GM18951 (cell line): ENCODE results near the gene EIF5AL1.

Experiments
- POLR2A ChIP-seq: IDR thresholded peaks from 4 replicates; pipeline ENCODE4 v1.6.1; 2011; ENCODE audit warnings: mild to moderate bottlenecking; ENCODE audit not compliant: insufficient read length, insufficient read depth; ENCODE audit errors: extremely low read depth
- in situ Hi-C: fragments of 300-500 bp; cut with MboI; formaldehyde crosslinking; loops from one replicate; pipeline ENCODE4 v1.12.0; 2022; ENCODE audit warnings: low sequenced_read_pairs, mixed read lengths, inconsistent platforms; ENCODE audit not compliant: unreplicated experiment

The EIF5AL1 gene

DNA sequence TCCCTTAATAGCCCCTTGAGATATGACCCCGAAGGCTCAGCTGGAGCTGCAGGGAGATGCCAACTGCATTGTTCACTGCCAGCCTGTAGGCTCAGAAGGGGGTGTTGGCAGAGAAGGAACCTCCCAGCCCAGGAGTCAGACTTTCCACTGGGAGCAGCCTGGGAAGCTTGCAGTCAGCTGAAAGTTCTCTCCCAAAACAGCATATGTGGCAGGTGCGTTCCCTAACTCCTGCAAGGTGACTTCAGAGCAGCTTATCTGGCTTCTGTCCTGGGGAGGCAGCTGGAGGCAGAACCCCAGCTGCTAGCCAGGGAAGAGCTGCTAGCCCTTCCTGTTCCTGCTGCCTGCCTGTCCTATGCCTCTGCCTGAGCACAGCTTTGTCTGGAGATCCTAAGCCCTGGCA, 39.8 kb downstream of the EIF5AL1 start:
- TF ChIP-seq POLR2A, result no peak
- in situ Hi-C loops, result loop anchor here (25.0 kb wide), 1 partner anchor 385 kb away; the partner anchor contains the start of gene SFTPD

DNA sequence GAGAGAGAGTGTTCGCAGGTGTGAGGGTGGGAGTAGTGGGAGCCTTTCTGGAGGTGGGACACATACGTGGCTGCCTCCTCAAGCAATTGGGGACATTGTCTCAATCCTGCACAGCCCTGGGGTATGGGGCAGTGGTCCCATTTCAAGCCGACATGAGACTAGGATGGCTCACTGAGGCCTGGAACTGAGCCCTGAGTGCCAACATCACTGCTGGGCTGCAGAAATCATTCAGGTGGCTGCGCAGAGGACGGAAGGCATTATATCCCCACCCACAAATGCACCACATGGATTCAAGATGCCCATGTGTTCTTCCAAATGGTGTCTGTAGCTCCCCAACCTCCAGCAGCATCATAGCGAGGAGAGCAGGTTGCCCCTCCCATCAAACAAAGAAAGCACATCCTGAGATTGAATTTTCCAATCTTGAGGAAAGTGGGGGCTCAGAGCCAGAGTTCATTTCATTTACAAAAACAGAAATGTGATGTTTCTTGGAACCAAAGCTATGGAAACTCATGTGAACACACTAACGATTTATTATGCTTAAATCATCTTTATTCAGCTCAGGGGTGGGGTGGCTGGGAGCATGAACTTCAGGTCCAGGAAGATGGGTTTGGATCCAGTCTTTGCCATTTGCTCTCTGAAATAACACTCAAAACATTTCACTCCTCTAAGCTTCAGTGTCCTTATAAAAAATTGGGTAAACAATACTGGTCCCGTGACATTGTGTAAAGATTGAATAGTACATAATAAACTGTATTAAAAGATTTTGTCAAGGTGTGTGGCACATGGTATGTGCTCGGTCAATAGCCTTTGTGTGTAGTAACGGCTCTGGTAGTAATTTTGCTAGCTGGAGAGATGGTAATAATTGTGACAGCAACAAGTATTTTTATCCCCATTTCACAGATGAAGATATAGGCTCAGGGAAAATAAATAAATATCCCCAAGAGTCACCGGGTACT, 43.3 kb downstream of the EIF5AL1 start:
- in situ Hi-C loops, result loop anchor here (25.0 kb wide), 1 partner anchor 382 kb away; the partner anchor contains the start of gene SFTPD
- TF ChIP-seq POLR2A, result no peak

DNA sequence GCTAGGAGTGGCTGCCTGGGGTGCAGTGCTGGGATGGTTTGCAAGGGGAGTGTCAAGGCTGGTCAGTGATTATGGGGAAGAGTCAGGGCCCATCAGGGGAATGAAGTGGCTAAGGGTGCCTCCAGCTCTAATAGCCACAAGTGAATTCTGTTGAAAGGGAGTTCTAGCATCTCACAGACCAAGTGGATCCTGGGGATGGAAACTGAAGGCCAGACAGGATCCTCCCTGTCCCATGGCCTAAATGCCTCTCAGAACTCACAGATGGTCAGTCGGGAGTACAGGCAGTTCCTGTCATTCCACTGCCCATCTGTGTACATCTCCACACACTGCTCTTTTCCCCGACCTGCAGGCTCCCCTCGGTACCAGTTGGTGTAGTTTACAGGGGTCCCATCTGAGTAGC, 44.6 kb downstream of the EIF5AL1 start:
- in situ Hi-C loops, result loop anchor here (25.0 kb wide), 1 partner anchor 380 kb away; the partner anchor contains the start of gene SFTPD

DNA sequence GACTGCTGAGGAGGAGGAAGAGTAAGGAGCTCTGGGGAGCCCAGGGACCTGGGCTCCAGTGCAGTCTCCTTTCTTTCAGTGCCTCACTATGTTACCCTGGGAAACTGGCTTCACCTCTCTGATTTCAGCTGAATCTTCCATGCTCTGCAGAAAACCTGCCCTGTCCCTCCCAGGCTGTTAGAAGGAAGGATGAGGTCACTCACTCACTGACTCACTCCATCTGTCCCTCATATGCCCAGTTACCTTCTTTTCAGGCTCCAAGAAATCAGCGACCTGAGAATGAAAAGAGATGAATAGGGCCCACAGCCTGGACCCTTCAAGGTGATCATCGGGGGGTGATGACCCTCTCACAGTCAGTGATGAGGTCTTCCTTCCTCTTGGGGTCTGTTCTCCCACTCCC, 47.4 kb downstream of the EIF5AL1 start:
- no peak for TF ChIP-seq POLR2A
- in situ Hi-C loops, result loop anchor here (25.0 kb wide), 1 partner anchor 378 kb away; the partner anchor contains the start of gene SFTPD

DNA sequence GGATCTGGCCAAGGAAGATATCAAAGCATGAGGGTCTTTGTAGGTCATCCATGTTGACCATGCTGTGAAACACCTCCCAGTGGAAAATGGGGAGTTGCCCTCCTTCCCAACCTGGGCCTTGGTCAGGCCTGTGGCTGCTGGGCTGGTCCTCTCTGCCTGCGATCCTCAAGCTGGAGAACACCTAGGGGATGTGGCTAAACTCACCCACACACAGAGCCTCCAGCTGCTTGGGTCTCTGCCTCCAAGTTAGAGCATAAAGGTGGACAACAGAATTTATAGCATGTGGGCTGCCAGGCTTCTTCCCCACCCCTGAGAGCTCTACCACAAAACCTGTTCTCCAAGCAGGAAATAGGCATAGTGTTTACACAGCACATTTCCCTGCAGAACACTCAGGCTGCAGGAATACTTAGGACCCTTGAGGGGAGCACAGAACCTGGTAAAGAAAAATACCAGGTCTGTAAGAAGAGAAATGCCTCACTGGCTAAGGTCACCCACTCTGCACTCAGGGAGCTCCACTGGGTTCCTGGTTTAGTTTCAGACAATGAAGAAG, 47.9 kb downstream of the EIF5AL1 start, which contains the start of gene SFTPA2:
Gene SFTPA2, minus strand, starts transcription at position 248 of the 550 bp plus-strand sequence. CDS start 924 bp downstream, outside the sequence.
- in situ Hi-C loops, result loop anchor here (25.0 kb wide), 1 partner anchor 377 kb away; the partner anchor contains the start of gene SFTPD

DNA sequence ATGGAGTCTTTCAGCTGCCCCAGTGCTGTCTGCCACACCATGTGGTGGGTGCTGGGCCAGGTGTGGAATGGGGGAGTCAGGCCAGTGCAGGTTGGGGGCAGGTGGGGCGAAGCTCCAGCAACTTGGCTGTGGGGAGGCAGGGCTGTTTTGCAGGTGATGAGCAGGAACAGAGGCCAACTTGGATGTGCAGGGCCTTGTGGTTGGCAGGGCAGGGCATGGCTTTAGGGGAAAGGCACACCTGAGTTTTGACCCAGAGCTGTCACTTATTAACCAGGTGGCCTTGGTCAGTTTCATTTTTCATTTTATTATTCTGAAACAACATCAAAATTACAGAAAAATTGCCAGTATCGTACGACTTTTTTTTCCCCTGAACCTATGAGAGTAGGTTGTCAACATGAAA, 48.9 kb downstream of the EIF5AL1 start:
- in situ Hi-C loops, result loop anchor here (25.0 kb wide), 1 partner anchor 376 kb away; the partner anchor contains the start of gene SFTPD

More for the DNA sequence above, 47.9 kb downstream of the EIF5AL1 start, which contains the start of gene SFTPA2:
- no peak for TF ChIP-seq POLR2A

DNA sequence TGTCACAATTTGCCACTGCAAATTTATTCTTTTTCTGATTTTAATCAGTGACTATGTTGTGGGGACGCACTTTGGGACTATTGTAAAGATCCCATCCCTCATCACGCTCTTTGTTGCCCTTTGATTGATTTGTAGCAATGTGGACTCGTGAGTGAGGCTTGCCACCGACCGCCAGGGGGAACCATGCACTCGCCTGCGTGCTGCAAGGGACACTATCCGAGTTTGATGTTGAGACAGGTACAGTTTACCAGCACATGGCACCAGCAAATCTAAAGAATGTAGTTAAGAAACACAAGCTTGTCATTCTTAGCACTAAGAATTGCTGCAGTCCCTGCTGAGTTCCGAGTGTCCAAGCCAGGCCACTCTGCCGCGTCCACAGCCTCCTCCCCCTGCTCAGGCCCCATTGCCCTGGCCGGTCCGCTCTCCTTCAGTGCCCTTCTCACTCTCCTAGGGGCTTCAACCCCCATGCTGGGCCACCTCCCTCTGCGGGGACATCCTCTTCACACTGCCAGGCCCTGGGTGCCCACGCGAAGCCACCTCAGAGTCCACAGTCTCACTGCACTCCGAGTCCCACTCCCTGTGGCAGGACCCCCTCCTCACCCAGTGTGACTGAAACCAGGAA, 49.9 kb downstream of the EIF5AL1 start:
- TF ChIP-seq POLR2A, result no peak
- in situ Hi-C loops, result loop anchor here (25.0 kb wide), 1 partner anchor 375 kb away; the partner anchor contains the start of gene SFTPD

More for the DNA sequence above, 48.9 kb downstream of the EIF5AL1 start:
- TF ChIP-seq POLR2A, result no peak

DNA sequence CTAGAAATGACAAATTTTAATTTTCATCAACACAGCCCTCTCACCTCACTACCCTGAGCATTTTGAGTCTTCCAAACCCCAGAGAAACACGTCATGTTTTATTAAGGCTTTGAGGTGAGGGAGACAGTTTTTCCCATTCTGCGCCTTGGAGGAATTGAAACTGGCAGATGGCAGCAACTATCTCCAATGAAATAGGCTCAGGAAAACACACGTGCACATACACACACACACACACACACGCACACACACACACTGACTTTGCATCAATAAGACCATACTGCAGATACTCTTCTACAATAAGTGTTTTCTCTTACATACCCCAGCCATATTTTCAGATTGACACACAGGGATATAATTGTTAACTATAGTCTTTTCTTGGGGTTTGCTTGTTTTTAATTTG, 51.1 kb downstream of the EIF5AL1 start:
- in situ Hi-C loops, result loop anchor here (25.0 kb wide), 1 partner anchor 374 kb away; the partner anchor contains the start of gene SFTPD
- no peak for TF ChIP-seq POLR2A
